Kidney (tissue), 14 donors: Measurements from ENCODE around the gene BANF2. TPM values are rescaled to one million over a fixed set of nuclear protein-coding genes. Genes with fewer than 3 reads are reported as not detected.

ENCODE experiments used
- DNase-seq, 5 donors: peaks; one replicate each; pipeline ENCODE4 v3.0.0-alpha.2; 2013 to 2020
- FAIRE-seq: peaks from 2 replicates; lab custom pipeline; 2012; peaks lifted over from hg19 to GRCh38; lab: Jason Lieb, UNC
- H3K27ac ChIP-seq, 2 donors: one replicate each; pipeline ENCODE4 v1.7.0; 2013; ENCODE audit warnings: low read depth in 2 of 2, low read length in 2 of 2, inconsistent platforms in 1 of 2
- H3K27me3 ChIP-seq: one replicate; pipeline ENCODE4 v1.7.1; 2013; ENCODE audit warnings: low read length, inconsistent platforms; ENCODE audit not compliant: control insufficient read depth, insufficient read depth
- H3K36me3 ChIP-seq, 3 donors: one replicate each; pipeline versions ENCODE4 v1.7.0 to v1.7.1; 2013; ENCODE audit warnings: low read length in 3 of 3, control low read depth in 1 of 3, inconsistent platforms in 1 of 3; ENCODE audit not compliant: insufficient read depth in 3 of 3, control insufficient read depth in 2 of 3
- H3K4me1 ChIP-seq, 3 donors: one replicate each; pipeline versions ENCODE4 v1.7.0 to v1.7.1; 2013; ENCODE audit warnings: low read length in 3 of 3, inconsistent platforms in 1 of 3, low read depth in 1 of 3; ENCODE audit not compliant: control insufficient read depth in 2 of 3, insufficient read depth in 2 of 3
- H3K4me3 ChIP-seq, 3 donors: one replicate each; pipeline versions ENCODE4 v1.7.0 to v1.8.1; 2013; ENCODE audit warnings: low read length in 3 of 3, control low read depth in 1 of 3, inconsistent platforms in 1 of 3
- H3K9ac ChIP-seq, 3 donors: one replicate each; pipeline versions ENCODE4 v1.7.0 to v1.7.1; 2013; ENCODE audit warnings: low read length in 3 of 3, control low read depth in 1 of 3, inconsistent platforms in 1 of 3
- H3K9me3 ChIP-seq, 3 donors: one replicate each; pipeline versions ENCODE4 v1.7.0 to v1.7.1; 2013; ENCODE audit warnings: low read length in 3 of 3, control low read depth in 1 of 3, inconsistent platforms in 1 of 3; ENCODE audit not compliant: control insufficient read depth in 2 of 3, insufficient read depth in 1 of 3
- CTCF ChIP-seq: IDR thresholded peaks from 3 replicates; pipeline ENCODE4 v1.5.1; 2012; ENCODE audit warnings: mild to moderate bottlenecking, moderate library complexity, borderline replicate concordance; ENCODE audit not compliant: insufficient read depth; ENCODE audit errors: extremely low read depth
- intact Hi-C: fragments of 100-400 bp; cut with DNase I; formaldehyde crosslinking; loops from one replicate; pipeline ENCODE4 v1.11.1; 2022
- polyA plus RNA-seq: library from polyadenylated mRNA; stranded (reverse); fragments of 350-450 nt; fragmentation: Illumina TruSeq; extraction: RNeasy Lipid Tissue Mini Kit (QIAGEN cat#74804); gene quantifications from one replicate; pipeline ENCODE4 v1.2.3, GENCODE V29; 2014; ENCODE audit warnings: low read depth, low replicate concordance; ENCODE audit not compliant: insufficient read depth
- total RNA-seq: library from RNA; stranded (reverse); fragmentation: NEBNext Ultra II Directional; extraction: Animal tissue kit (Norgen Biotek cat#: 25700); gene quantifications from one replicate; pipeline ENCODE4 v1.2.1, GENCODE V29; 2021
- donor health status: control.
- donor health status: control.
- donor health status: control.
- donor health status: control.
- donor health status: control.
- donor health status: DM: yes; HTN: yes; CAD: no.
- donor health status: Normal renal cell carcinoma (clear cell type).

Gene BANF2
- total and polyA plus RNA-seq, 2 donors from 2014 or later: not detected

- no peaks in the 10 kb centered on the region for H3K4me1 ChIP-seq
- H3K36me3 ChIP-seq: no peaks in the 10 kb centered on the region
- no peak for TF ChIP-seq CTCF
- no peak for DNase-seq
- H3K27me3 ChIP-seq: no peaks in the 10 kb centered on the region
- intact Hi-C loops: no loop called here
- no peak overlapping the region for H3K27ac ChIP-seq
- no peak overlapping the region for H3K9ac ChIP-seq
- no peak for FAIRE-seq
- no peaks in the 10 kb centered on the region for H3K9me3 ChIP-seq
- H3K4me3 ChIP-seq: no peak overlapping the region
Observed at GRCh38 chr20:17728074-17728473, 28.3 kb downstream of the BANF2 start.

GRCh38 chr20:17730071-17730470, 30.3 kb downstream of the BANF2 start:
- no peak overlapping the region for H3K27ac ChIP-seq
- no peak for DNase-seq
- no peaks in the 10 kb centered on the region for H3K36me3 ChIP-seq
- H3K9me3 ChIP-seq: no peaks in the 10 kb centered on the region
- peaks cover 0 to under 1% (median 0%) of the 10 kb centered on the region in 3 donors for H3K4me1 ChIP-seq
- TF ChIP-seq CTCF: no peak
- no peaks in the 10 kb centered on the region for H3K27me3 ChIP-seq
- no peak for FAIRE-seq
- intact Hi-C loops: no loop called here
- H3K9ac ChIP-seq: no peak overlapping the region
- H3K4me3 ChIP-seq: no peak overlapping the region

GRCh38 chr20:17731233-17731632, 31.5 kb downstream of the BANF2 start:
- TF ChIP-seq CTCF: no peak
- Histone ChIP-seq H3K4me1 (peaks cover 0 to 3% (median 0%) of the 10 kb centered on the region in 3 donors), H3K4me3 (no peak overlapping the region), H3K27me3 (no peaks in the 10 kb centered on the region), H3K27ac (no peak overlapping the region), H3K9ac (no peak overlapping the region), H3K36me3 (no peaks in the 10 kb centered on the region), H3K9me3 (no peaks in the 10 kb centered on the region)
- DNase-seq: no peak
- FAIRE-seq: no peak
- intact Hi-C loops: no loop called here

- Histone ChIP-seq H3K9ac (no peak overlapping the region), H3K4me3 (no peak overlapping the region), H3K27me3 (no peaks in the 10 kb centered on the region), H3K9me3 (no peaks in the 10 kb centered on the region), H3K36me3 (no peaks in the 10 kb centered on the region), H3K4me1 (peaks cover 0 to 3% (median 0%) of the 10 kb centered on the region in 3 donors), H3K27ac (no peak overlapping the region)
- intact Hi-C loops: no loop called here
- TF ChIP-seq CTCF: no peak
- no peak for DNase-seq
- no peak for FAIRE-seq
Observed at GRCh38 chr20:17732907-17733521, 33.2 kb downstream of the BANF2 start.
